Measurements from ENCODE around the gene GOLGA6A.

GOLGA6A gene

DNA sequence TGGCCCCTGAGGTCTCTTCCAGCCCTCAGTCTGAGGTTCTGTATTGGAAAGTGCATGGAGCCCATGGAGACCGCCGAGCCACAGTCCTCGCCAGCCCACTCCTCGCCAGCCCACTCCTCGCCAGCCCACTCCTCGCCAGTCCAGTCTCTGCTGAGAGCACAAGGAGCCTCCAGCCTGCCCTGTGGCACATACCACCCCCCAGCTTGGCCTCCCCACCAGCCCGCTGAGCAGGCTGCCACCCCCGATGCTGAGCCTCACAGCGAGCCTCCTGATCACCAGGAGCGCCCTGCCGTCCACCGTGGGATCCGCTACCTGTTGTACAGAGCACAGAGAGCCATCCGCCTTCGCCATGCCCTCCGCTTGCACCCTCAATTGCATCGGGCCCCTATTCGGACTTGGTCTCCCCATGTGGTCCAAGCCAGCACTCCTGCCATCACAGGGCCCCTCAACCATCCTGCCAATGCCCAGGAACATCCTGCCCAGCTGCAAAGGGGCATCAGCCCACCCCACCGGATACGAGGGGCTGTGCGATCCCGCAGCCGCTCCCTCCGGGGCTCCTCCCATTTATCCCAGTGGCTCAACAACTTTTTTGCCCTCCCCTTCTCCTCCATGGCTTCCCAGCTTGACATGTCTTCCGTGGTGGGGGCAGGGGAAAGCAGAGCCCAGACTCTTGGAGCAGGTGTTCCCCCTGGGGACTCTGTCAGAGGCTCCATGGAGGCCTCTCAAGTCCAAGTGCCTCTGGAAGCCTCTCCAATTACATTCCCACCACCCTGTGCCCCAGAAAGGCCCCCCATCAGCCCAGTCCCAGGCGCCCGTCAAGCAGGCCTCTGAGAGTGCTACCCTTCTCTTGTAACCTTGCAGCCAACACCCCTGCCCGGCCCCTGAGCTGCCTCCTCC is 47.0 kb downstream of the GOLGA6A start:
- no peak for DNase-seq

DNA sequence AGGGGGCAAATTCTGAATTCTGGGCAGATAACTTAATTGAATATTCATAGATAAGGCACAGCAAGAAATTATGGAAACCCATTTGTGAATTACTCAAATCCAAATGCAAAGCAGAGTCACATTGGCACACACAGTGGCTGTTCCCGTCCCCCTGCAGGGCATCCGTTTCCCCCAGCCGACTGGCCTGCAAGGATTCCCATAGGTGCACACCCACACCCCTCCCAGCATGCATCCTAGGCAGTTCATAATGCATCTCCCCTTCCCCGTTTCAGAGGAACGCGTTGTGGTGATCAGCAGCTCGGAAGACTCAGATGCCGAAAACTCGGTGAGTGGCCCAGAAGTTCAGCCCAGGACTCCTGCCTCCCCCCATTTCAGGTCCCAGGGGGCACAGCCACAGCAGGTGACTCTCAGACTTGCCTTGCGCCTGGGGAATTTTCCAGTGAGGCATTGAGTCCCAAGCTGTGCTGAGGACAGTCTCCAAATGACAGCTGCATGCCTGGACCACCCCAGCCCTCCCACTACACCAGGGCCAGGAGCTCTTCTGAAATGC is 48.1 kb downstream of the GOLGA6A start:
- no peak for DNase-seq

DNA sequence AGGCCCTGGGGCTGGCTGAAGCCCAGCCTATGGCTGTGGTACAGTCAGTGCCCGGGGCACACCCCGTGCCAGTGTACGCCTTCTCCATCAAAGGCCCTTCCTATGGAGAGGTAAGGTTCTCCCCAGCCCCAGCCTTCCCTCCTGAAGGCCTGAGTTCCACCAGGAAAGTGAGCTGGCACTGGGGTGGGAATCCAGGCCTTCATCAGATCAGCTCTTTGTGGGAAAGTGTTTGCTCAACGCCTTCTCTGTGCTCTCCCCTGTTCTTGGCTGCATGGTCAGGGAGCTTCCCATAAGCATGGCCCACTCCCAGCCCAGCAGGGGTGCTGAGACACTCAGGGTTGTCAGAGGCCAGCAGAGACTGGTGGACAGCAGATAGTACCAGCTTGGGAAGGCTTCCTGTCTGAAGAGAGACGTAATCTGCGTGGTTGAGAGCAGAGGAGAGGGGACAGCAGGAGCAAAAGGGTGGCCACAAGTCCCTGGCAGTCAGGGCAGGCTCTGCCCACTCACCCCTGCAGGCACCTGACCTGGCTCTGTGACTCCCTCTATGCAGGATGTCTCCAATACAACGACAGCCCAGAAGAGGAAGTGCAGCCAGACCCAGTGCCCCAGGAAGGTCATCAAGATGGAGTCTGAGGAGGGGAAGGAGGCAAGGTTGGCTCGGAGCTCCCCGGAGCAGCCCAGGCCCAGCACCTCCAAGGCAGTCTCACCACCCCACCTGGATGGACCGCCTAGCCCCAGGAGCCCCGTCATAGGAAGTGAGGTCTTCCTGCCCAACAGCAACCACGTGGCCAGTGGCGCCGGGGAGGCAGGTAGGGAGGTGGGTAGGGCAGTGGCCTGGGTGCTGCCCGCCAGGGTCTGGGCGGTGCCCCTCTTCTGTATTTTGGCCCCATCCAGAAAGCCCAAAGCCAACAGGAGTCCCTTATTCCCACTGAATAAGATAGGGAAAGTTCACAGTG is 49.5 kb downstream of the GOLGA6A start:
- no peak for DNase-seq

DNA sequence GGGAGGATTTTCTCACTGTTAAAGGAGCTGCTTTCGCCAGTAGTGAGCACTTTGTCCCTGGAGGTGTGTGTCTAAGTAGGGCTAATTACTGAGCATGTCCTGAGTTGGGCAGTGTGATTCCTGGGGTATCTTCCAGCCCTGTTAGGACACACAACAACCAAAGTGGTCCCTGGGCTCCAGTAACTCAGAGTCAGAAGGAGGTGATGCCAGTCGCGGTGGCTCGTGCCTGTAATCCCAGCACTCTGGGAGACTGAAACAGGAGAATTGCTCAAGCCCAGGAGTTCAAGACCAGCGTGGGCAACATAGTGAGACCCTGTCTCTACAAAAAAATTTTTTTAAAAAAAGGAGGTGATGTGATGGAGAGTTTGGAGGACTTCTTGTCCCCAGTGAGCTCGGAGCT is 50.3 kb downstream of the GOLGA6A start:
- no peak for DNase-seq

DNA sequence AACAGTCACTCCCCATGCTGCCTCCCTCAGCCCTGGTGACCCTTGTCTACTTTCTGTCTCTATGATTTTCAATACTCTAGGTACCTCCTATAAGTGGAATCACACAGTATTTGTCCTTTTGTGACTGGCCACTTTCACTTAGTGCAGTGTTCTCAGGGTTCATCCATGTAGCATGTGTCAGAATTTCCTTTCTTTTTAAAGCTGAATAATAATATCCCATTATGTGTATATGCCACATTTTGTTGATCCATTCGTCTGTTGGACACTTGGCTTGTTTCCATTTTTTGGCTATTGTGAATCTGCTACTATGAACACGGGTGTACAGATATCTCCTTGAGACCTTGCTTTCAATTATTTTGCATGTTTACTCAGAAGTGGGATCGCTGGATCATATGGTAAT is 53.7 kb downstream of the GOLGA6A start:
- no peak for DNase-seq

DNA sequence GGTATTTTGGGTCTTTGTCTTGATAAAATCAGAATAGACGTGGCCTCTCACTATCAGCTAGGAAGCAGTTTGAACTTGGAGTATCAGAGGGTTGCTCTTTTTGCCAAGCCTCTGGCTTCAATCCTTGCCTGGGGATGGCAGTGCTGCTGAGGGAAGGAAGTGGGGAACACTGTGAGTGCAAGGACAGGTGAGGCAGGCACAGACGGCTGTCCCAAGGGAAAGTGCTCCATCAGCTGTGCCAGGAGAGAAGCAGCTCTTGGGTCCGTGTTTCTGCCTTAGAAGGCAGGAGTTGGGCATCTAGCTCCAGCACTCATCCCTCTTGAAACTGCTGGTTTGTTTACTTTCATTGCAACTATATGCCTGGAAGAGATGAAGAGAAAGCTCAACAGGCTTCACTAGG is 54.7 kb downstream of the GOLGA6A start:
- no peak for DNase-seq

DNA sequence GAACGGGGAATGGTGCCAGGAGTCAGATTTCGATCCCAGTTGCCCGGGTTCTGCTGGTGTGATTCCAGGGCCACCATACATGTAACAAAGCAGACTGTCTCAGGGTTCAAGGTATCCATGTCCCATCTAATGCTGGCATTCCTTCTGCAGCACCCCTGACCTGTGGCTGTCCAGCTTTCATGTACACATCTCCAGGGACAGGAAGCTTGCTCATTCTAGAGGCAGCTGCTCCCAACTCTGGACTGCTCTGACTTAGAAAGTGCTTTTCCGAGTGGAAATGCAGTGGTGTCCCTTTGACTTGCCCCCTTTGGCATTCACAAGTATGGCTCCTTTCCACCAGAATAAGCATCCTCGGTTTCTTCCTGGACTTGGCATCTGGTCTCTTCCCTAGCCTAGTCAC is 56.9 kb downstream of the GOLGA6A start:
- no peak for DNase-seq

DNA sequence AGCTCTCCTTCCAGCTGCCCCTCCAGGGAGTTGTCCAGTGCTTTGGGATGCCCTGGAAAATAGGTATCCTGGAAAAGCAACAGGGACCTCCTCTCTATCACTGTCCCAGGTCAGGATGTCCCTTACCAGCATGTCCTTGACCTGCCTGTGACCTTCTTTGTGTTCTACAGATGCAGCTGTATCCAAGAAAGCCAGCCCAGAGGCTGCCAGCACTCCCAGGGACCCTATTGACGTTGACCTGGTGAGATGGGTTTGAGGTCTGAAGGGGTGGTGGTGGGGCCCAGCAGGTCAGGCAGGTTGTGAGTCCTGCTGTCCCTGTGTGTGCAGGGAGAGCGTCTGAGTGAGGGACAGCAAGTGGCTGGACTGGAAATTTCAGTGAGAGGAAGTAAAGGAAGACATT is 57.7 kb downstream of the GOLGA6A start:
- DNase-seq = no peak

DNA sequence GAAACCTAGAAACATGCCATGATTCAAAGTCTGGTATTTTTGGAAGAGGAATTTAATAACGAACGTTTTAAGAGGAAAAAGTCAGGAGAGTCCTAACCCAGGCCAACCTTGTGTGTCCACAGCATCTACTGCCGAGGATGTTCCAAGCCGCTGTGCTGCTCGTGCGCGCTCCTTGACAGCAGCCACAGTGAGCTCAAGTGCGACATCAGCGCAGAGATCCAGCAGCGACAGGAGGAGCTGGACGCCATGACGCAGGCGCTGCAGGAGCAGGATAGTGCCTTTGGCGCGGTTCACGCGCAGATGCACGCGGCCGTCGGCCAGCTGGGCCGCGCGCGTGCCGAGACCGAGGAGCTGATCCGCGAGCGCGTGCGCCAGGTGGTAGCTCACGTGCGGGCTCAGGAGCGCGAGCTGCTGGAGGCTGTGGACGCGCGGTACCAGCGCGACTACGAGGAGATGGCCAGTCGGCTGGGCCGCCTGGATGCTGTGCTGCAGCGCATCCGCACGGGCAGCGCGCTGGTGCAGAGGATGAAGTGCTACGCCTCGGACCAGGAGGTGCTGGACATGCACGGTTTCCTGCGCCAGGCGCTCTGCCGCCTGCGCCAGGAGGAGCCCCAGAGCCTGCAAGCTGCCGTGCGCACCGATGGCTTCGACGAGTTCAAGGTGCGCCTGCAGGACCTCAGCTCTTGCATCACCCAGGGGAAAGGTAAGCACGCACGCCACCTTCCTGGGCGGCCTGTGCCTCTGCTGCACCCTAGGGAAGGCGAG is 59.5 kb downstream of the GOLGA6A start:
- no peak for DNase-seq
